H1 (cell line): ENCODE data around the gene RBM34.
"Not testable (repeated sequence)": the region's sequence is repeated elsewhere in the genome, so short reads cannot be mapped to it uniquely, and the experiment has no call there.

Source experiments
- BCL11A ChIP-seq, 2 experiments: IDR thresholded peaks; one replicate each; pipeline ENCODE4 v1.6.1; 2011; ENCODE audit warnings: low read depth in 2 of 2, low read length in 2 of 2, mild to moderate bottlenecking in 2 of 2
- CHD2 ChIP-seq: IDR thresholded peaks from 2 replicates; pipeline ENCODE4 v1.6.1; 2012; ENCODE audit warnings: low read length, improper control_type of control experiment
- EGR1 ChIP-seq: IDR thresholded peaks from 2 replicates; pipeline ENCODE4 v1.6.1; 2011; ENCODE audit warnings: low read depth, low read length, borderline replicate concordance
- POLR2AphosphoS5 ChIP-seq: IDR thresholded peaks from 2 replicates; pipeline ENCODE4 v1.6.1; 2011; ENCODE audit warnings: low read depth, low read length
- TF ChIP-seq, protein P1 (sequence below): IDR thresholded peaks from 2 replicates; pipeline ENCODE4 v1.6.1; 2011; ENCODE audit warnings: low read length, improper control_type of control experiment
- TF ChIP-seq, protein P2 (sequence below): IDR thresholded peaks from 2 replicates; pipeline ENCODE4 v1.6.1; 2012; ENCODE audit warnings: inconsistent platforms

DNA sequence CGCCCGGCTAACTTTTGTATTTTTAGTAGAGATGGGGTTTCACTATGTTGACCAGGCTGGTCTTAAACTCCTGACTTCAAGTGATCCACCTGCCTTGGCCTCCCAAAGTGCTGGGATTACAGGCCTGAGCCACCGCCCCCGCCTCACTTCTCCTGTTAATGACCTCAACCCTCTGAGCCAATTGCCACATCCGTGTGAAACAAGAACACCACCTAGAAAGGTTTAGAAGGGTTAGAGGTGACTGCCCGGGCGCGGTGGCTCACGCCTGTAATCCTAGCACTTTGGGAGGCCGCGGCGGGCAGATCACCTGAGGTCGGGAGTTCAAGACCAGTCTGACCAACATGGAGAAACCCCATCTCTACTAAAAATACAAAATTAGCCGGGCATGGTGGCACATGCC lies 68.6 kb downstream of the RBM34 start:
- TF ChIP-seq EGR1; CHD2; POLR2AphosphoS5; BCL11A (IDR thresholded peaks at IDR 0.05; ENCODE audit: low read depth in 2 of 2, low read length in 2 of 2): not testable (repeated sequence)
- TF ChIP-seq, protein P1, sequence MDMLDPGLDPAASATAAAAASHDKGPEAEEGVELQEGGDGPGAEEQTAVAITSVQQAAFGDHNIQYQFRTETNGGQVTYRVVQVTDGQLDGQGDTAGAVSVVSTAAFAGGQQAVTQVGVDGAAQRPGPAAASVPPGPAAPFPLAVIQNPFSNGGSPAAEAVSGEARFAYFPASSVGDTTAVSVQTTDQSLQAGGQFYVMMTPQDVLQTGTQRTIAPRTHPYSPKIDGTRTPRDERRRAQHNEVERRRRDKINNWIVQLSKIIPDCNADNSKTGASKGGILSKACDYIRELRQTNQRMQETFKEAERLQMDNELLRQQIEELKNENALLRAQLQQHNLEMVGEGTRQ, result not testable (repeated sequence)
- TF ChIP-seq, protein P2, sequence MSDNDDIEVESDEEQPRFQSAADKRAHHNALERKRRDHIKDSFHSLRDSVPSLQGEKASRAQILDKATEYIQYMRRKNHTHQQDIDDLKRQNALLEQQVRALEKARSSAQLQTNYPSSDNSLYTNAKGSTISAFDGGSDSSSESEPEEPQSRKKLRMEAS, result not testable (repeated sequence)
